MCF 10A (cell line): Measurements from ENCODE around the gene MBD3L2B. TPM values are rescaled to one million over a fixed set of nuclear protein-coding genes. Genes with fewer than 3 reads are reported as not detected.

Source experiments
- BruUV-seq: library from RNA; stranded (reverse); fragments of 400-500 nt; replicated peaks from 2 replicates; lab custom pipeline; 2021; lab: Mats Ljungman, UMichigan
- CTCF ChIA-PET: fragments of 300-600 bp; sonication (Branson Sonifier 250); formaldehyde crosslinking; extraction: SDS; loops from one replicate; lab custom pipeline; 2021; ENCODE audit warnings: antibody characterized with exemption, inconsistent platforms; lab: Yijun Ruan, JAX
- POLR2A ChIA-PET: fragments of 300-600, 350-650 bp; sonication (Branson Sonifier 250); formaldehyde crosslinking; extraction: SDS; loops from one replicate; lab custom pipeline; 2020; ENCODE audit warnings: antibody characterized with exemption, inconsistent platforms; lab: Yijun Ruan, JAX
- DNase-seq: peaks from one replicate; pipeline ENCODE4 v3.0.0-alpha.2; 2018; ENCODE audit not compliant: unreplicated experiment
- H3K27ac Mint-ChIP-seq: one replicate; pipeline ENCODE4 v1.8.0; 2022; ENCODE audit warnings: mild to moderate bottlenecking, low read depth, mixed read lengths; ENCODE audit not compliant: unreplicated experiment
- H3K27me3 Mint-ChIP-seq: one replicate; pipeline ENCODE4 v1.8.0; 2022; ENCODE audit warnings: mixed read lengths; ENCODE audit not compliant: insufficient read depth, unreplicated experiment
- H3K36me3 Mint-ChIP-seq: one replicate; pipeline ENCODE4 v1.8.0; 2022; ENCODE audit warnings: mild to moderate bottlenecking, moderate library complexity, mixed read lengths; ENCODE audit not compliant: insufficient read depth, unreplicated experiment
- H3K4me1 Mint-ChIP-seq: one replicate; pipeline ENCODE4 v1.8.0; 2022; ENCODE audit warnings: mixed read lengths; ENCODE audit not compliant: insufficient read depth, unreplicated experiment
- H3K4me3 Mint-ChIP-seq: one replicate; pipeline ENCODE4 v1.8.0; 2022; ENCODE audit warnings: mild to moderate bottlenecking, moderate library complexity, mixed read lengths; ENCODE audit not compliant: unreplicated experiment
- H3K9me3 Mint-ChIP-seq: one replicate; pipeline ENCODE4 v1.8.0; 2022; ENCODE audit warnings: mixed read lengths; ENCODE audit not compliant: unreplicated experiment
- CTCF ChIP-seq: fragments of 200-600 bp; IDR thresholded peaks from one replicate; pipeline ENCODE4 v1.8.0; 2022; ENCODE audit warnings: antibody characterized with exemption, mild to moderate bottlenecking; ENCODE audit not compliant: unreplicated experiment
- intact Hi-C: fragments of 100-400 bp; cut with micrococcal nuclease; formaldehyde crosslinking; loops from 2 replicates; pipeline ENCODE4 v1.14.1; 2022
- total RNA-seq: library from RNA; stranded (reverse); gene quantifications from 2 replicates; pipeline ENCODE4 v1.2.3, GENCODE V29; 2022

MBD3L2B gene
- total RNA-seq, 1 experiment from 2014 or later, result not detected

- no TSS peak for BruUV-seq
- POLR2A ChIA-PET, result no interaction called here
- no peaks in the 10 kb centered on the region for H3K36me3 Mint-ChIP-seq
- intact Hi-C loops, result no loop called here
- H3K9me3 Mint-ChIP-seq, result no peaks in the 10 kb centered on the region
- no peak for TF ChIP-seq CTCF
- H3K27me3 Mint-ChIP-seq, result peaks cover 9% of the 10 kb centered on the region
- DNase-seq, result no peak
- H3K4me3 Mint-ChIP-seq, result no peak overlapping the region
- no peaks in the 10 kb centered on the region for H3K4me1 Mint-ChIP-seq
- CTCF ChIA-PET, result interaction anchor here (0.6 kb wide), 1 partner anchor 9 kb away, joined by 3 read pairs; no protein-coding TSS in a partner anchor
- H3K27ac Mint-ChIP-seq, result no peak overlapping the region
Observed at GRCh38 chr19:7006135-7006704, 15.0 kb downstream of the MBD3L2B start.

GRCh38 chr19:7004313-7004931, 16.8 kb downstream of the MBD3L2B start:
- Mint-ChIP-seq H3K9me3 (no peaks in the 10 kb centered on the region), H3K36me3 (peaks cover 4% of the 10 kb centered on the region), H3K27me3 (peaks cover 24% of the 10 kb centered on the region), H3K27ac (no peak overlapping the region), H3K4me1 (no peaks in the 10 kb centered on the region), H3K4me3 (no peak overlapping the region)
- peak; percentile 47 for TF ChIP-seq CTCF
- ChIA-PET POLR2A (interaction anchor here (0.6 to 0.9 kb wide), 2 partner anchors 19 to 169 kb away, joined by 3 read pairs; no protein-coding TSS in a partner anchor), CTCF (interaction anchor here (0.6 to 2.0 kb wide), 7 partner anchors 8 to 136 kb away, joined by 3 to 7 read pairs (median 4); no protein-coding TSS in a partner anchor)
- no TSS peak for BruUV-seq
- peak; percentile 52 for DNase-seq
- intact Hi-C loops, result no loop called here

GRCh38 chr19:7000816-7001215, 20.4 kb downstream of the MBD3L2B start:
- no peak for TF ChIP-seq CTCF
- ChIA-PET CTCF (interaction anchor here (0.9 kb wide), 1 partner anchor 88 kb away, joined by 3 read pairs; no protein-coding TSS in a partner anchor), POLR2A (interaction anchor here (0.6 kb wide), 1 partner anchor 245 kb away, joined by 3 read pairs; no protein-coding TSS in a partner anchor)
- peaks cover 4% of the 10 kb centered on the region for H3K36me3 Mint-ChIP-seq
- DNase-seq, result no peak
- intact Hi-C loops, result no loop called here
- H3K27ac Mint-ChIP-seq, result no peak overlapping the region
- no peaks in the 10 kb centered on the region for H3K9me3 Mint-ChIP-seq
- H3K4me1 Mint-ChIP-seq, result peaks cover 6% of the 10 kb centered on the region
- H3K4me3 Mint-ChIP-seq, result no peak overlapping the region
- peaks cover 24% of the 10 kb centered on the region for H3K27me3 Mint-ChIP-seq
- BruUV-seq, result no TSS peak

- Mint-ChIP-seq H3K27me3 (peaks cover 24% of the 10 kb centered on the region), H3K4me1 (peaks cover 6% of the 10 kb centered on the region), H3K27ac (no peak overlapping the region), H3K4me3 (no peak overlapping the region), H3K9me3 (peaks cover 3% of the 10 kb centered on the region), H3K36me3 (peaks cover 4% of the 10 kb centered on the region)
- ChIA-PET POLR2A (interaction anchor here (0.6 kb wide), 1 partner anchor 244 kb away, joined by 3 read pairs; no protein-coding TSS in a partner anchor), CTCF (no interaction called here)
- intact Hi-C loops, result no loop called here
- no peak for DNase-seq
- BruUV-seq, result no TSS peak
- TF ChIP-seq CTCF, result no peak
Observed at GRCh38 chr19:7000333-7000732, 20.9 kb downstream of the MBD3L2B start.
